GM19193 (cell line): Measurements from ENCODE around the gene RUFY3.

Experiments
- POLR2A ChIP-seq: IDR thresholded peaks from 4 replicates; pipeline ENCODE4 v1.6.1; 2011; ENCODE audit not compliant: insufficient read depth, insufficient read length; ENCODE audit errors: extremely low read depth

Gene RUFY3

GRCh38 chr4:70841211-70841610 is 119.4 kb downstream of the RUFY3 start:
- no peak for TF ChIP-seq POLR2A

DNA sequence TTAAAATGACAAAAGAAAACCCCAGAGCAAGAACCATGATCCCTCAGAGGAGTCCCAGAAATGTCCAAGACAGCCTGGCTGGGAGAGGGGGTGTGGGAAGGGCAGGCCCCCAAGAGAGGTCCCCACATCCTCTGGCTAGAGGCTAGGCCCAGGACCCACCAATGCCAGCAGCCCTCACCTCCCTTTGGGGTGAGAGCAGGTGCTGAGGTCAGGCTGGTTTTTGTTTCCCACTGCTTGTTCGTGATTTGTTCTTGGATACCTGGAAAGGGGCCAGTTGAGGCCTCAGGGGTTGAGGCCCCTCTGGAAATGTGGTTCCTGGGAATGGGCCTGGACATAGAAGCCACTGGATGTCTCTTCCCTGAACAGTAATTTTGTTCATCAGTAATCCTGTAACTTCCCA is 120.2 kb downstream of the RUFY3 start:
- TF ChIP-seq POLR2A, result no peak

DNA sequence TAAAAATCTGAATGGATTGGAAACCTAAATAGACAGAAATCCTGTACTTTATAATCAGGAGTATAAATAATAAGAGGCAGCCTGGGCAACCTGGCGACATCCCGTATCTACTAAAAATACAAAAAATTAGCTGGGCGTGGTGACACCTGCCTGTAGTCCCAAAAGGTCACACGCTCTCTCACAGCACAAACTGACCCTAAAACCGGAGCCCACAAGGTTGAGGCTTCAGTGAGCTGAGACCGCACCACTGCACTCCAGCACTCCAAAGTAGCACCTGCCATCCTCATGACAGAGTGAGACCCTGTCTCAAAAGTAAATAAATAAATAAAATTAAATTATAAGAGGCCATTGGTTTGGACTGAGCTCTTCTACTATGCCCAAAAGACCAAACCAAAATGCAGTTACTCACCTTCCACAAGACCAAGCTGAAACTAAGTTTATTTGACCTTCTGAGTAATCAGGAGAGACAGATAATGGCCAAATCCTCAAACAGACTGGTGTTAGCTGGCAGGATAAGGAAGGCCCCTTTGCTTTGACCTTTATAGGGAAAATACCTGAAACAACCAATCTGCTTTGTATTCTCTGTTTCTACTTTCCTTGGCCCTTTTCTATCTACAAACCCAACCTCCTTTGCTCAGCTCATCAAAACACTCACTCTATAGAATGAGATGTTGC is 121.1 kb downstream of the RUFY3 start:
- TF ChIP-seq POLR2A, result no peak

- TF ChIP-seq POLR2A, result no peak
These were observed 122.4 kb downstream of the RUFY3 start for GRCh38 chr4:70844180-70844579.

DNA sequence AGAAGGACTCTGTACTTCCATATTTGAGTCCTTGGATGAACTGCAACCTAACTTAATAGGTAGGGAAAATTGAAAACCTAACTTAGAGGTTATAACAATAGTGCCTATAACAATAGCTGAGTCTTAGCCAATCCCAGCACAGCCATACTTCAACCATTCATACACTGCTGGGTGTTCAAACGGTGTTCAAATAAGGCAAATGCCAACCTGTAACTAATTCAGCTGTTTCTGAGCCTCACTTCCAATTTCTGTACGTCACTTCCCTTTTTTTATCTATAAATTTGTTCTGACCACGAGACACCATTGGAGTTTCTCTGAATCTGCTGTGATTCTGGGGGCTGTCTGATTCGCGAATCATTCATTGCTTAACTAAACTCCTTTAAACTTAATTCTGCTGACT is 127.5 kb downstream of the RUFY3 start:
- no peak for TF ChIP-seq POLR2A

GRCh38 chr4:70855464-70855863 is 133.7 kb downstream of the RUFY3 start:
- TF ChIP-seq POLR2A, result no peak
